ENCODE results near the gene NMNAT2. TPM values are rescaled to one million over a fixed set of nuclear protein-coding genes. Genes with fewer than 3 reads are reported as not detected.

Gene NMNAT2
- total RNA-seq, 6 experiments from 2014 or later: 20.2 to 31.4 (median 23.8) TPM

- H3K36me3 Mint-ChIP-seq (ENCODE audit: low read depth): no peaks in the 10 kb centered on the region
- H3K27ac Mint-ChIP-seq: no peak overlapping the region
Observed at GRCh38 chr1:183219616-183220009, 198.6 kb downstream of the NMNAT2 start.

GRCh38 chr1:183218971-183219615, 199.1 kb downstream of the NMNAT2 start:
- Mint-ChIP-seq H3K36me3 (ENCODE audit: low read depth) (no peaks in the 10 kb centered on the region), H3K27ac (no peak overlapping the region), H3K4me3 (no peak overlapping the region), H3K9me3 (no peaks in the 10 kb centered on the region), H3K27me3 (ENCODE audit: insufficient read depth) (peaks cover 1% of the 10 kb centered on the region; the same call in 1 of the 2 replicates), H3K4me1 (ENCODE audit: low read depth) (peaks cover 46% of the 10 kb centered on the region)
- no peak for TF ChIP-seq CTCF (IDR thresholded peaks at IDR 0.05)
- no peak for DNase-seq

More at GRCh38 chr1:183219616-183220009, 198.6 kb downstream of the NMNAT2 start:
- H3K9me3 Mint-ChIP-seq: no peaks in the 10 kb centered on the region
- H3K4me3 Mint-ChIP-seq: no peak overlapping the region
- peaks cover 40% of the 10 kb centered on the region for H3K4me1 Mint-ChIP-seq (ENCODE audit: low read depth)
- peaks cover 1% of the 10 kb centered on the region; the same call in 1 of the 2 replicates for H3K27me3 Mint-ChIP-seq (ENCODE audit: insufficient read depth)
- no peak for TF ChIP-seq CTCF (IDR thresholded peaks at IDR 0.05)
- DNase-seq: no peak

GRCh38 chr1:183218027-183218618, 200.1 kb downstream of the NMNAT2 start:
- no peak for DNase-seq
- Mint-ChIP-seq H3K4me3 (no peak overlapping the region), H3K4me1 (ENCODE audit: low read depth) (peaks cover 47% of the 10 kb centered on the region), H3K27me3 (ENCODE audit: insufficient read depth) (peaks cover 1% of the 10 kb centered on the region; the same call in 1 of the 2 replicates), H3K36me3 (ENCODE audit: low read depth) (no peaks in the 10 kb centered on the region), H3K9me3 (no peaks in the 10 kb centered on the region), H3K27ac (no peak overlapping the region)
- no peak for TF ChIP-seq CTCF (IDR thresholded peaks at IDR 0.05)

- Mint-ChIP-seq H3K9me3 (no peaks in the 10 kb centered on the region), H3K27me3 (ENCODE audit: insufficient read depth) (no peaks in the 10 kb centered on the region; the same call in 1 of the 2 replicates), H3K4me3 (no peak overlapping the region), H3K36me3 (ENCODE audit: low read depth) (no peaks in the 10 kb centered on the region), H3K4me1 (ENCODE audit: low read depth) (peaks cover 55% of the 10 kb centered on the region), H3K27ac (no peak overlapping the region)
- no peak for TF ChIP-seq CTCF (IDR thresholded peaks at IDR 0.05)
- DNase-seq: no peak
Observed at GRCh38 chr1:183215936-183216335, 202.2 kb downstream of the NMNAT2 start.

- Mint-ChIP-seq H3K27ac (no peak overlapping the region), H3K36me3 (ENCODE audit: low read depth) (no peaks in the 10 kb centered on the region), H3K27me3 (ENCODE audit: insufficient read depth) (no peaks in the 10 kb centered on the region; the same call in 1 of the 2 replicates), H3K4me3 (no peak overlapping the region), H3K9me3 (no peaks in the 10 kb centered on the region), H3K4me1 (ENCODE audit: low read depth) (peaks cover 62% of the 10 kb centered on the region)
- TF ChIP-seq CTCF (IDR thresholded peaks at IDR 0.05): no peak
- no peak for DNase-seq
Observed at GRCh38 chr1:183215076-183215720, 203.0 kb downstream of the NMNAT2 start.
